Fibroblast of lung (primary cell): ENCODE measurements around the gene PSMC3.

Source experiments
- EZH2 ChIP-seq: IDR thresholded peaks from 2 replicates; pipeline ENCODE4 v1.5.1; 2012; ENCODE audit warnings: low read length, control low read depth, mild to moderate bottlenecking; ENCODE audit errors: missing control alignments
- TF ChIP-seq, protein P1 (sequence below), 2 donors: IDR thresholded peaks in 1 of 2; conservative IDR thresholded peaks in 1 of 2; 1 replicate in 1 of 2; 2 replicates in 1 of 2; pipeline ENCODE4 v1.5.1; 2011 to 2012; ENCODE audit warnings: low read length in 2 of 2, control low read depth in 1 of 2, inconsistent platforms in 1 of 2, low read depth in 1 of 2, mild to moderate bottlenecking in 1 of 2

DNA sequence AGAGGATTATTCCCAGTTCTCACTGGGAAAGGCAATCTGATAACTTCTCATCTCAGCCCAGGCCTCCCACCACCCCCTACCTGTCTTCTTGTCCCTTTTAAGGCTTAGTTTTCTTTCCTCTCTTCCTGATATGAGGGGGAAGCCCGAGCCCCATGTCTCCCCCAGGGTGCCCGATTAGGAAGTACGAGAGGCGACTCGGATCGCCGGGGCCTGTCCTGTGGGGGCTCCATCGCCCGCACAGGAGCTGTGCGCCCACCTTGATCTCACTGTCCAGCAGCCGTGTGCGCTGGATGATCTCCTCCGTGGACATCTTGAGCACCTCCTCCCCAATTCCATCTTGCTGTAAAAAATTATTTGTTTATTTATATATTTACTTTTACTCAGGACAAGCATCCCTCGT lies 628 bp downstream of the PSMC3 start:
- TF ChIP-seq, protein P1, sequence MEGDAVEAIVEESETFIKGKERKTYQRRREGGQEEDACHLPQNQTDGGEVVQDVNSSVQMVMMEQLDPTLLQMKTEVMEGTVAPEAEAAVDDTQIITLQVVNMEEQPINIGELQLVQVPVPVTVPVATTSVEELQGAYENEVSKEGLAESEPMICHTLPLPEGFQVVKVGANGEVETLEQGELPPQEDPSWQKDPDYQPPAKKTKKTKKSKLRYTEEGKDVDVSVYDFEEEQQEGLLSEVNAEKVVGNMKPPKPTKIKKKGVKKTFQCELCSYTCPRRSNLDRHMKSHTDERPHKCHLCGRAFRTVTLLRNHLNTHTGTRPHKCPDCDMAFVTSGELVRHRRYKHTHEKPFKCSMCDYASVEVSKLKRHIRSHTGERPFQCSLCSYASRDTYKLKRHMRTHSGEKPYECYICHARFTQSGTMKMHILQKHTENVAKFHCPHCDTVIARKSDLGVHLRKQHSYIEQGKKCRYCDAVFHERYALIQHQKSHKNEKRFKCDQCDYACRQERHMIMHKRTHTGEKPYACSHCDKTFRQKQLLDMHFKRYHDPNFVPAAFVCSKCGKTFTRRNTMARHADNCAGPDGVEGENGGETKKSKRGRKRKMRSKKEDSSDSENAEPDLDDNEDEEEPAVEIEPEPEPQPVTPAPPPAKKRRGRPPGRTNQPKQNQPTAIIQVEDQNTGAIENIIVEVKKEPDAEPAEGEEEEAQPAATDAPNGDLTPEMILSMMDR (conservative IDR thresholded peaks at IDR 0.05 in 1 of 2, IDR thresholded peaks at IDR 0.05 in 1 of 2; ENCODE audit: low read depth in 1 of 2, low read length in 2 of 2), result no peak
- no peak for TF ChIP-seq EZH2
